GM19455 (cell line): Measurements from ENCODE around the gene BEAN1.
"Not testable (repeated sequence)": the region's sequence is repeated elsewhere in the genome, so short reads cannot be mapped to it uniquely, and the experiment has no call there.

Experiments used
- ATAC-seq: cut with Tn5 transposase; IDR thresholded peaks from one replicate; pipeline ENCODE4 v1.9.1; 2021; ENCODE audit not compliant: unreplicated experiment

Gene BEAN1

GRCh38 chr16:66438536-66438935 lies 11.4 kb downstream of the BEAN1 start:
- no peak for ATAC-seq

GRCh38 chr16:66439051-66439730 lies 12.1 kb downstream of the BEAN1 start:
- ATAC-seq = no peak

- no peak for ATAC-seq
Observed at GRCh38 chr16:66440271-66440802, 13.2 kb downstream of the BEAN1 start.

GRCh38 chr16:66440970-66441369 lies 13.9 kb downstream of the BEAN1 start:
- ATAC-seq = no peak

GRCh38 chr16:66441586-66442375 lies 14.7 kb downstream of the BEAN1 start:
- no peak for ATAC-seq

GRCh38 chr16:66442502-66443268 lies 15.6 kb downstream of the BEAN1 start:
- no peak for ATAC-seq

- ATAC-seq = no peak
Observed at GRCh38 chr16:66443269-66443652, 16.2 kb downstream of the BEAN1 start.

GRCh38 chr16:66444049-66444481 lies 17.0 kb downstream of the BEAN1 start:
- no peak for ATAC-seq

GRCh38 chr16:66446737-66447136 lies 19.6 kb downstream of the BEAN1 start:
- no peak for ATAC-seq

- ATAC-seq = no peak
Observed at GRCh38 chr16:66447491-66447890, 20.4 kb downstream of the BEAN1 start.

GRCh38 chr16:66451548-66451947 lies 24.5 kb downstream of the BEAN1 start:
- ATAC-seq = no peak

- ATAC-seq = not testable (repeated sequence)
Observed at GRCh38 chr16:66453230-66453629, 26.1 kb downstream of the BEAN1 start.

GRCh38 chr16:66454751-66455150 lies 27.7 kb downstream of the BEAN1 start:
- no peak for ATAC-seq

- no peak for ATAC-seq
Observed at GRCh38 chr16:66455970-66456369, 28.9 kb downstream of the BEAN1 start.

GRCh38 chr16:66457888-66458287 lies 30.8 kb downstream of the BEAN1 start:
- ATAC-seq = no peak

GRCh38 chr16:66458292-66458691 lies 31.2 kb downstream of the BEAN1 start:
- no peak for ATAC-seq

GRCh38 chr16:66458853-66459252 lies 31.8 kb downstream of the BEAN1 start:
- no peak for ATAC-seq

- ATAC-seq = no peak
Observed at GRCh38 chr16:66459878-66460277, 32.8 kb downstream of the BEAN1 start.

GRCh38 chr16:66460703-66461102 lies 33.6 kb downstream of the BEAN1 start:
- no peak for ATAC-seq

- ATAC-seq = no peak
Observed at GRCh38 chr16:66462912-66463311, 35.8 kb downstream of the BEAN1 start.

- ATAC-seq = not testable (repeated sequence)
Observed at GRCh38 chr16:66465946-66466345, 38.9 kb downstream of the BEAN1 start.
